Osteocyte (in vitro differentiated cells): Measurements from ENCODE around the gene WFDC10B. TPM values are rescaled to one million over a fixed set of nuclear protein-coding genes. Genes with fewer than 3 reads are reported as not detected.

Experiments
- DNase-seq: peaks from one replicate; pipeline ENCODE4 v3.0.0; 2021; ENCODE audit warnings: mixed read lengths; ENCODE audit not compliant: unreplicated experiment; ENCODE audit errors: extremely low spot score
- H3K27ac Mint-ChIP-seq: one replicate; pipeline ENCODE4 v1.8.0; 2021; ENCODE audit warnings: mild to moderate bottlenecking, mixed read lengths; ENCODE audit not compliant: unreplicated experiment
- H3K27me3 Mint-ChIP-seq: one replicate; pipeline ENCODE4 v1.8.0; 2021; ENCODE audit warnings: mixed read lengths; ENCODE audit not compliant: unreplicated experiment
- H3K36me3 Mint-ChIP-seq: one replicate; pipeline ENCODE4 v1.8.0; 2021; ENCODE audit warnings: mixed read lengths; ENCODE audit not compliant: unreplicated experiment
- H3K4me1 Mint-ChIP-seq: one replicate; pipeline ENCODE4 v1.8.0; 2021; ENCODE audit warnings: mixed read lengths; ENCODE audit not compliant: unreplicated experiment
- H3K4me3 Mint-ChIP-seq: one replicate; pipeline ENCODE4 v1.8.0; 2021; ENCODE audit warnings: mild to moderate bottlenecking, moderate library complexity, mixed read lengths; ENCODE audit not compliant: unreplicated experiment
- H3K9me3 Mint-ChIP-seq: one replicate; pipeline ENCODE4 v1.8.0; 2021; ENCODE audit warnings: mixed read lengths; ENCODE audit not compliant: unreplicated experiment
- total RNA-seq: library from RNA; stranded (reverse); gene quantifications from 2 replicates; pipeline ENCODE4 v1.2.1, GENCODE V29; 2021
- TF ChIP-seq, protein P1 (sequence below): fragments of 200-600 bp; sonication (generic); IDR thresholded peaks from 2 replicates; pipeline ENCODE4 v1.5.0; 2021; ENCODE audit warnings: antibody characterized with exemption, mild to moderate bottlenecking, moderate library complexity

Gene WFDC10B
- total RNA-seq, 1 donor from 2014 or later, result not detected

DNA sequence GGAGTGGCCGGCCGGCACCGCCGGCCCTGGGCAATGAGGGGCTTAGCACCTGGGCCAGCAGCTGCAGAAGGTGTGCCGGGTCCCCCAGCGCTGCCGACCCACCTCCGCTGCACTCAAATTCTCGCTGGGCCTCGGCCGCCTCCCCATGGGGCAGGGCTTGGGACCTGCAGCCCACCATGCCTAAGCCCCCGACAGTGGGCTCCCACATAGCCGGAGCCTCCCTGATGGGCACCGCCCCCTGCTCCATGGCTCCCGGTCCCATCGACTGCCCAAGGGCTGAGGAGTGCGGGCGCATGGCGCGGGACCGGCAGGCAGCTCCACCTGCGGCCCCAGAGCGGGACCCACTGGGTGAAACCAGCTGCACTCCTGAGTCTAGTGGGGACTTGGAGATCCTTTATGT is 31.2 kb upstream of the WFDC10B start:
- no peaks in the 10 kb centered on the region for H3K4me1 Mint-ChIP-seq
- peaks cover 9% of the 10 kb centered on the region for H3K27me3 Mint-ChIP-seq

DNA sequence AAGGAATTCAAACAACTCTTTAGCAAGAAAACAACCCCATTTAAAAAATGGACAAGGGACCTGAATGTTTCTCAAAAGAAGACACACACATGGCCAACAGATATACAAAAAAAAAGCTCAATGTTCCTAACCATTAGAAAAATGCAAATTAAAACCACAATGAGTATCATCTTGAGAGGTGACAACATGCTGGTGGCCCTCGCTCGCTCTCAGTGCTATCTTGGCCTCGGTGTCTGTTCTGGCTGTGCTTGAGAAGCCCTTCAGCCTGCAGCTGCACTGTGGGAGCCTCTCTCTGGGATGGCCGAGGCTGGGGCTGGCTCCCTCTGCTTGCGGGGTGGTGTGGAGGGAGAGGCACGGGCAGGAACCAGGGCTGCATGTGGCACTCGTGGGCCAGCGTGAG is 30.7 kb upstream of the WFDC10B start:
- Mint-ChIP-seq H3K36me3 (no peaks in the 10 kb centered on the region), H3K27me3 (peaks cover 7% of the 10 kb centered on the region), H3K9me3 (peaks cover 22% of the 10 kb centered on the region), H3K4me1 (no peaks in the 10 kb centered on the region), H3K27ac (no peak overlapping the region), H3K4me3 (no peak overlapping the region)
- TF ChIP-seq, protein P1, sequence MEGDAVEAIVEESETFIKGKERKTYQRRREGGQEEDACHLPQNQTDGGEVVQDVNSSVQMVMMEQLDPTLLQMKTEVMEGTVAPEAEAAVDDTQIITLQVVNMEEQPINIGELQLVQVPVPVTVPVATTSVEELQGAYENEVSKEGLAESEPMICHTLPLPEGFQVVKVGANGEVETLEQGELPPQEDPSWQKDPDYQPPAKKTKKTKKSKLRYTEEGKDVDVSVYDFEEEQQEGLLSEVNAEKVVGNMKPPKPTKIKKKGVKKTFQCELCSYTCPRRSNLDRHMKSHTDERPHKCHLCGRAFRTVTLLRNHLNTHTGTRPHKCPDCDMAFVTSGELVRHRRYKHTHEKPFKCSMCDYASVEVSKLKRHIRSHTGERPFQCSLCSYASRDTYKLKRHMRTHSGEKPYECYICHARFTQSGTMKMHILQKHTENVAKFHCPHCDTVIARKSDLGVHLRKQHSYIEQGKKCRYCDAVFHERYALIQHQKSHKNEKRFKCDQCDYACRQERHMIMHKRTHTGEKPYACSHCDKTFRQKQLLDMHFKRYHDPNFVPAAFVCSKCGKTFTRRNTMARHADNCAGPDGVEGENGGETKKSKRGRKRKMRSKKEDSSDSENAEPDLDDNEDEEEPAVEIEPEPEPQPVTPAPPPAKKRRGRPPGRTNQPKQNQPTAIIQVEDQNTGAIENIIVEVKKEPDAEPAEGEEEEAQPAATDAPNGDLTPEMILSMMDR, result no peak
- DNase-seq, result no peak

More for the DNA sequence above, 31.2 kb upstream of the WFDC10B start:
- TF ChIP-seq, protein P1, result no peak
- no peaks in the 10 kb centered on the region for H3K36me3 Mint-ChIP-seq
- no peak overlapping the region for H3K27ac Mint-ChIP-seq
- no peak overlapping the region for H3K4me3 Mint-ChIP-seq
- peaks cover 20% of the 10 kb centered on the region for H3K9me3 Mint-ChIP-seq
- DNase-seq, result no peak

DNA sequence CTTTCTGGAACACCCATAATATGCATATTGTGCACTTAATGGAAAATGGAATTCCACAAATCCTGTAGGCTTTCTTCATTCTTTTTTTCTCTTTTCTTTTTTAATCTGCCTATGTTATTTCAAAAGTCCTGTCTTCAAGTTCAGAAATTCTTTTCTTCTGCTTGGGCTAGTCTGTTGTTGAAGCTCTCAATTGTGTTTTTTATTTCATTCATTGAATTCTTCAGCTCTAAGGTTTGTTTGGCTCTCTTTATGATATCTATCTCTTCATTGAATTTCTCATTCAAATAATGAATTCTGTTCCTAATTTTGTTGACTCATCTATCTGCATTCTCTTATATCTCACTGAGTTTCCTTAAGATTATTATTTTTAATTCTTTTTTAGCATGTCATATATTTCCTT is 27.4 kb upstream of the WFDC10B start:
- H3K27ac Mint-ChIP-seq, result no peak overlapping the region
- no peaks in the 10 kb centered on the region for H3K27me3 Mint-ChIP-seq
- no peak for DNase-seq
- H3K4me1 Mint-ChIP-seq, result no peaks in the 10 kb centered on the region
- no peaks in the 10 kb centered on the region for H3K36me3 Mint-ChIP-seq
- H3K4me3 Mint-ChIP-seq, result no peak overlapping the region
- peaks cover 22% of the 10 kb centered on the region for H3K9me3 Mint-ChIP-seq
- TF ChIP-seq, protein P1, result no peak

DNA sequence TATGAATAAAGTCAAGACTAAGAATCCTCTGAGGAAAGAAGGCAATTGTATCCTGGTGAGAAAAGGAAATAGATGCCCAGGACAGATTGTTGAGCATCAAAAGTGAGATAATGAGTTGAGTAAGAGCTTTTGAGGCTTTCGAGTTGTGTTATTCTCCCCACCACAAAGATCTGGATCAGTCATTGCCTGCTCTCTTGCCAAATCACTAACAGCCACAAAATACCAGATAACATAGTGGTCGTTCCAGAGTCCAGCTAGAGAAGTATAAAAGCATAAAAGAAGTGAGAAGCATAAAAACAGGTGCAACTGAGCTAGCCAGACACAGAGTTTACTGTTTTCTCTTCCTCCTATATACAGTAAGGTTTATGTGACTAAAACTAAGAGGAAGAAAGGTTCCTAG is 22.2 kb upstream of the WFDC10B start:
- no peaks in the 10 kb centered on the region for H3K4me1 Mint-ChIP-seq
- DNase-seq, result no peak
- no peak overlapping the region for H3K4me3 Mint-ChIP-seq

DNA sequence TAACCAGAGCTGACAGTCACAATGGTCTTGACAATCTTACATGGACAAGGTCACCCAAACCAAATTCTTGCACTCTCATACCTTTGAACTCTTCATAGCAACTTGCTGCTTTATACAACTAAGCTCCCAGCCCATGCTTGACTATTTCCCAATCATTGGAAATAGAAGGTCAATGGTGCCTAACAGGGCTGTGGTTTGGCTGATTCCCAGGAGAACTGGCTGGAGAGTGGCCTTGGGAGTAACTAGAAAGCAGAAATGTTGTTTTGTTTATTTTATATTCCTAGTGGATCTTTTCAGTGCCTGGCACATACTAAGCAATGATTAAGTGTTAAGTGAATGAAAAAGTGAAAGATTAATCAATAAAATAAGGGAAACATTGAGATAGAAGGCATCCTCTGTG is 20.3 kb upstream of the WFDC10B start:
- TF ChIP-seq, protein P1, result no peak
- no peaks in the 10 kb centered on the region for H3K36me3 Mint-ChIP-seq
- H3K27ac Mint-ChIP-seq, result no peak overlapping the region
- no peak for DNase-seq
- peaks cover 9% of the 10 kb centered on the region for H3K27me3 Mint-ChIP-seq
- H3K4me3 Mint-ChIP-seq, result no peak overlapping the region
- no peaks in the 10 kb centered on the region for H3K9me3 Mint-ChIP-seq
- H3K4me1 Mint-ChIP-seq, result no peaks in the 10 kb centered on the region

More for the DNA sequence above, 22.2 kb upstream of the WFDC10B start:
- H3K27ac Mint-ChIP-seq, result no peak overlapping the region
- peaks cover 9% of the 10 kb centered on the region for H3K27me3 Mint-ChIP-seq
- peaks cover 10% of the 10 kb centered on the region for H3K9me3 Mint-ChIP-seq
- no peaks in the 10 kb centered on the region for H3K36me3 Mint-ChIP-seq
- TF ChIP-seq, protein P1, result no peak
